Immature natural killer cell (primary cell): ENCODE measurements around the gene PLSCR4. TPM values are rescaled to one million over a fixed set of nuclear protein-coding genes. Genes with fewer than 3 reads are reported as not detected.
"Not testable (repeated sequence)": the region's sequence is repeated elsewhere in the genome, so short reads cannot be mapped to it uniquely, and the experiment has no call there.

ENCODE experiments used
- DNase-seq, 3 donors: peaks; one replicate each; pipeline ENCODE4 v3.0.0; 2022; ENCODE audit warnings: mixed read lengths in 1 of 3
- H3K27ac Mint-ChIP-seq, 6 donors: one replicate each; pipeline ENCODE4 v1.8.0; 2020; ENCODE audit warnings: mixed read lengths in 6 of 6, mild to moderate bottlenecking in 5 of 6, inconsistent platforms in 4 of 6, moderate library complexity in 3 of 6
- H3K27me3 Mint-ChIP-seq, 3 donors: one replicate each; pipeline ENCODE4 v1.8.0; 2020 to 2021; ENCODE audit warnings: low read depth in 3 of 3, mild to moderate bottlenecking in 3 of 3, mixed read lengths in 3 of 3, moderate library complexity in 3 of 3, inconsistent platforms in 1 of 3
- H3K36me3 Mint-ChIP-seq, 3 donors: one replicate each; pipeline ENCODE4 v1.8.0; 2020; ENCODE audit warnings: mixed read lengths in 3 of 3, inconsistent platforms in 2 of 3, mild to moderate bottlenecking in 2 of 3
- H3K4me1 Mint-ChIP-seq, 2 donors: one replicate each; pipeline ENCODE4 v1.8.0; 2020; ENCODE audit warnings: inconsistent platforms in 2 of 2, mild to moderate bottlenecking in 2 of 2, mixed read lengths in 2 of 2, moderate library complexity in 1 of 2
- H3K4me3 Mint-ChIP-seq, 5 donors: one replicate each; pipeline ENCODE4 v1.8.0; 2020; ENCODE audit warnings: mild to moderate bottlenecking in 5 of 5, mixed read lengths in 5 of 5, inconsistent platforms in 3 of 5, moderate library complexity in 3 of 5
- H3K9me3 Mint-ChIP-seq, 6 donors: one replicate each; pipeline ENCODE4 v1.8.0; 2020; ENCODE audit warnings: mild to moderate bottlenecking in 6 of 6, mixed read lengths in 6 of 6, inconsistent platforms in 4 of 6, moderate library complexity in 3 of 6
- polyA plus RNA-seq, 3 donors: library from polyadenylated mRNA; unstranded; fragments of 300-500 nt; fragmentation: Illumina TruSeq; gene quantifications; one replicate each; pipeline ENCODE4 v1.2.3, GENCODE V29; 2021

PLSCR4 gene
- under 1 TPM in 1 of 3 donors, not detected in 2; 0.41 TPM for polyA plus RNA-seq

- H3K27me3 Mint-ChIP-seq, result peaks cover 2% of the 10 kb centered on the region in 3 donors
- DNase-seq, result no peak
- H3K9me3 Mint-ChIP-seq, result peaks cover 0 to 10% (median 0%) of the 10 kb centered on the region in 6 donors
- H3K27ac Mint-ChIP-seq, result no peak within 1 kb of the TSS
- H3K36me3 Mint-ChIP-seq, result no peaks in the 10 kb centered on the region
- H3K4me1 Mint-ChIP-seq, result peaks cover 3 to 6% of the 10 kb centered on the region in 2 donors
- H3K4me3 Mint-ChIP-seq, result peak within 1 kb of the TSS; percentile 69 to 82 (median 78)
Measured at GRCh38 chr3:146250449-146251382, at the start of gene PLSCR4. PLSCR4 (minus strand) TSS chr3:146251105; CDS start chr3:146222071, 29,034 bp downstream.

- H3K9me3 Mint-ChIP-seq, result peaks cover 0 to 17% (median 8%) of the 10 kb centered on the region in 6 donors
- H3K4me1 Mint-ChIP-seq, H3K27ac Mint-ChIP-seq, H3K27me3 Mint-ChIP-seq, H3K36me3 Mint-ChIP-seq, DNase-seq, H3K4me3 Mint-ChIP-seq: not testable (repeated sequence)
Measured at GRCh38 chr3:146293401-146293800, 42.5 kb upstream of the PLSCR4 start.

- Mint-ChIP-seq H3K9me3 (peaks cover 0 to 13% (median 1%) of the 10 kb centered on the region in 6 donors), H3K4me1 (no peaks in the 10 kb centered on the region), H3K27ac (no peak overlapping the region), H3K27me3 (peaks cover 0 to 5% (median 0%) of the 10 kb centered on the region in 3 donors), H3K36me3 (no peaks in the 10 kb centered on the region), H3K4me3 (no peak overlapping the region)
- DNase-seq, result no peak
Measured at GRCh38 chr3:146283781-146284445, 33.0 kb upstream of the PLSCR4 start.

- Mint-ChIP-seq H3K36me3 (no peaks in the 10 kb centered on the region), H3K4me3 (no peak overlapping the region), H3K27ac (no peak overlapping the region), H3K4me1 (no peaks in the 10 kb centered on the region), H3K27me3 (no peaks in the 10 kb centered on the region), H3K9me3 (peaks cover 0 to 8% (median 3%) of the 10 kb centered on the region in 6 donors)
- no peak for DNase-seq
Measured at GRCh38 chr3:146280864-146281263, 30.0 kb upstream of the PLSCR4 start.

GRCh38 chr3:146279951-146280350 lies 29.0 kb upstream of the PLSCR4 start:
- peaks cover 0 to 2% (median 0%) of the 10 kb centered on the region in 3 donors for H3K27me3 Mint-ChIP-seq
- H3K4me3 Mint-ChIP-seq, result no peak overlapping the region
- no peak for DNase-seq
- no peaks in the 10 kb centered on the region for H3K4me1 Mint-ChIP-seq
- H3K9me3 Mint-ChIP-seq, result peaks cover 0 to 8% (median 3%) of the 10 kb centered on the region in 6 donors
- no peaks in the 10 kb centered on the region for H3K36me3 Mint-ChIP-seq
- H3K27ac Mint-ChIP-seq, result no peak overlapping the region

GRCh38 chr3:146279013-146279412 lies 28.1 kb upstream of the PLSCR4 start:
- DNase-seq, result no peak

GRCh38 chr3:146277953-146278631 lies 27.2 kb upstream of the PLSCR4 start:
- no peaks in the 10 kb centered on the region for H3K36me3 Mint-ChIP-seq
- no peak overlapping the region for H3K27ac Mint-ChIP-seq
- no peak overlapping the region for H3K4me3 Mint-ChIP-seq
- no peaks in the 10 kb centered on the region for H3K4me1 Mint-ChIP-seq
- DNase-seq, result no peak
- peaks cover 0 to 6% (median 2%) of the 10 kb centered on the region in 6 donors for H3K9me3 Mint-ChIP-seq
- H3K27me3 Mint-ChIP-seq, result peaks cover 0 to 2% (median 0%) of the 10 kb centered on the region in 3 donors

More at GRCh38 chr3:146279013-146279412, 28.1 kb upstream of the PLSCR4 start:
- Mint-ChIP-seq H3K36me3 (no peaks in the 10 kb centered on the region), H3K4me1 (no peaks in the 10 kb centered on the region), H3K27me3 (peaks cover 0 to 2% (median 0%) of the 10 kb centered on the region in 3 donors), H3K27ac (no peak overlapping the region), H3K4me3 (no peak overlapping the region), H3K9me3 (peaks cover 0 to 8% (median 3%) of the 10 kb centered on the region in 6 donors)

GRCh38 chr3:146275476-146275875 lies 24.6 kb upstream of the PLSCR4 start:
- peaks cover 0 to 10% (median 0%) of the 10 kb centered on the region in 6 donors for H3K9me3 Mint-ChIP-seq
- H3K36me3 Mint-ChIP-seq, result no peaks in the 10 kb centered on the region
- no peaks in the 10 kb centered on the region for H3K4me1 Mint-ChIP-seq
- DNase-seq, result no peak
- H3K27ac Mint-ChIP-seq, result no peak overlapping the region
- H3K27me3 Mint-ChIP-seq, result peaks cover 0 to 2% (median 0%) of the 10 kb centered on the region in 3 donors
- H3K4me3 Mint-ChIP-seq, result no peak overlapping the region

GRCh38 chr3:146274833-146275232 lies 23.9 kb upstream of the PLSCR4 start:
- Mint-ChIP-seq H3K4me1 (no peaks in the 10 kb centered on the region), H3K9me3 (peaks cover 0 to 10% (median 0%) of the 10 kb centered on the region in 6 donors), H3K27ac (no peak overlapping the region), H3K27me3 (peaks cover 0 to 2% (median 0%) of the 10 kb centered on the region in 3 donors), H3K4me3 (no peak overlapping the region), H3K36me3 (no peaks in the 10 kb centered on the region)
- no peak for DNase-seq

GRCh38 chr3:146273721-146274407 lies 23.0 kb upstream of the PLSCR4 start:
- H3K36me3 Mint-ChIP-seq, result no peaks in the 10 kb centered on the region
- H3K27me3 Mint-ChIP-seq, result peaks cover 0 to 2% (median 0%) of the 10 kb centered on the region in 3 donors
- no peaks in the 10 kb centered on the region for H3K4me1 Mint-ChIP-seq
- DNase-seq, result no peak
- no peak overlapping the region for H3K4me3 Mint-ChIP-seq
- peaks cover 0 to 10% (median 0%) of the 10 kb centered on the region in 6 donors for H3K9me3 Mint-ChIP-seq
- no peak overlapping the region for H3K27ac Mint-ChIP-seq

- Mint-ChIP-seq H3K27ac (no peak overlapping the region), H3K36me3 (no peaks in the 10 kb centered on the region), H3K27me3 (peaks cover 0 to 2% (median 0%) of the 10 kb centered on the region in 3 donors), H3K4me1 (no peaks in the 10 kb centered on the region), H3K9me3 (peaks cover 0 to 4% (median 0%) of the 10 kb centered on the region in 6 donors), H3K4me3 (no peak overlapping the region)
- DNase-seq, result no peak
Measured at GRCh38 chr3:146271180-146271579, 20.3 kb upstream of the PLSCR4 start.

GRCh38 chr3:146269271-146269670 lies 18.4 kb upstream of the PLSCR4 start:
- Mint-ChIP-seq H3K4me3 (no peak overlapping the region), H3K27ac (no peak overlapping the region), H3K36me3 (no peaks in the 10 kb centered on the region), H3K27me3 (no peaks in the 10 kb centered on the region), H3K4me1 (no peaks in the 10 kb centered on the region), H3K9me3 (peaks cover 0 to 4% (median 0%) of the 10 kb centered on the region in 6 donors)
- no peak for DNase-seq
